GM12878 (cell line): Measurements from ENCODE around the gene S100A12. TPM values are rescaled to one million over a fixed set of nuclear protein-coding genes. Genes with fewer than 3 reads are reported as not detected.
A peak's percentile ranks its signal among the peaks of the same experiment; 100 is the strongest.

ENCODE experiments used
- BACH1 ChIP-seq: fragments of 450-650 bp; IDR thresholded peaks from 2 replicates; pipeline ENCODE4 v1.6.1; 2017; ENCODE audit warnings: mild to moderate bottlenecking, borderline replicate concordance
- BMI1 ChIP-seq: fragments of 450-650 bp; IDR thresholded peaks from 2 replicates; pipeline ENCODE4 v1.6.1; 2016; ENCODE audit warnings: mild to moderate bottlenecking, moderate library complexity, borderline replicate concordance
- CBFB ChIP-seq: IDR thresholded peaks from 2 replicates; pipeline ENCODE4 v1.6.1; 2016; ENCODE audit warnings: antibody characterized with exemption, low read depth
- CEBPB ChIP-seq, 2 experiments: fragments of 150-350 bp in 1 of 2; IDR thresholded peaks; 2 replicates each; pipeline ENCODE4 v1.6.1; 2012 to 2014; ENCODE audit warnings: low read depth in 2 of 2, low read length in 2 of 2, borderline replicate concordance in 1 of 2, inconsistent platforms in 1 of 2
- CREB1 ChIP-seq: IDR thresholded peaks from 2 replicates; pipeline ENCODE4 v1.6.1; 2012; ENCODE audit warnings: low read depth, mild to moderate bottlenecking, inconsistent platforms
- HDAC6 ChIP-seq: fragments of 200-600 bp; sonication (generic); IDR thresholded peaks from one replicate; pipeline ENCODE4 v1.8.0; 2017; ENCODE audit warnings: antibody characterized with exemption; ENCODE audit not compliant: unreplicated experiment
- KAT2A ChIP-seq: conservative IDR thresholded peaks from 2 replicates; pipeline ENCODE4 v1.6.1; 2011; ENCODE audit warnings: low read depth, low read length; ENCODE audit not compliant: control insufficient read depth
- MTA3 ChIP-seq: IDR thresholded peaks from 2 replicates; pipeline ENCODE4 v1.6.1; 2012; ENCODE audit warnings: low read length, inconsistent platforms, borderline replicate concordance
- MYB ChIP-seq: fragments of 150-350 bp; IDR thresholded peaks from 2 replicates; pipeline ENCODE4 v1.6.1; 2014; ENCODE audit warnings: mild to moderate bottlenecking, low read depth, low read length, borderline replicate concordance
- NBN ChIP-seq: fragments of 450-650 bp; IDR thresholded peaks from 2 replicates; pipeline ENCODE4 v1.6.1; 2016
- NFIC ChIP-seq: IDR thresholded peaks from 2 replicates; pipeline ENCODE4 v1.6.1; 2012; ENCODE audit warnings: low read depth, mild to moderate bottlenecking, inconsistent platforms, low read length, moderate library complexity
- NR2C1 ChIP-seq: fragments of 450-650 bp; IDR thresholded peaks from 2 replicates; pipeline ENCODE4 v1.6.1; 2017; ENCODE audit warnings: antibody characterized with exemption, mild to moderate bottlenecking, moderate library complexity
- POLR2AphosphoS5 ChIP-seq: IDR thresholded peaks from 2 replicates; pipeline ENCODE4 v1.6.1; 2011; ENCODE audit warnings: mild to moderate bottlenecking, low read length, inconsistent platforms
- SPI1 ChIP-seq: IDR thresholded peaks from 2 replicates; pipeline ENCODE4 v1.6.1; 2011; ENCODE audit warnings: low read depth, mild to moderate bottlenecking, low read length, moderate library complexity, borderline replicate concordance; ENCODE audit not compliant: insufficient read depth
- STAT1 ChIP-seq: fragments of 450-650 bp; conservative IDR thresholded peaks from 2 replicates; pipeline ENCODE4 v1.6.1; 2014; ENCODE audit warnings: antibody characterized with exemption, mild to moderate bottlenecking
- SUZ12 ChIP-seq: fragments of 200-600 bp; sonication (generic); IDR thresholded peaks from one replicate; pipeline ENCODE4 v1.6.1; 2018; ENCODE audit warnings: antibody characterized with exemption, mild to moderate bottlenecking; ENCODE audit not compliant: unreplicated experiment
- ZNF274 ChIP-seq: IDR thresholded peaks from one replicate; pipeline ENCODE4 v1.8.0; 2011; ENCODE audit not compliant: insufficient read length, insufficient read depth
- ZNF384 ChIP-seq: IDR thresholded peaks from 2 replicates; pipeline ENCODE4 v1.6.1; 2012; ENCODE audit warnings: low read depth, mild to moderate bottlenecking, low read length, improper control_type of control experiment, borderline replicate concordance
- ZZZ3 ChIP-seq: IDR thresholded peaks from 2 replicates; pipeline ENCODE4 v1.6.1; 2011; ENCODE audit warnings: low read depth; ENCODE audit not compliant: control insufficient read depth, insufficient read length
- polyA plus RNA-seq, 11 experiments: library from polyadenylated mRNA; depleted of rRNA in 4 of 11; unstranded in 6 of 11; stranded (reverse) in 5 of 11; fragments of >200 nt; fragmentation: Nextera tagmentation in 4 of 11; fragmentation: Illumina TruSeq in 1 of 11; extraction: Ambion mirVana in 4 of 11; extraction: Trizol in 1 of 11; gene quantifications; 1 replicate in 1 of 11; 2 replicates in 10 of 11; pipeline versions ENCODE4 v1.2.1 to v1.2.3, GENCODE V29; 2011 to 2016; ENCODE audit warnings: inconsistent platforms in 2 of 11, missing spikeins in 2 of 11, low read depth in 1 of 11
- total RNA-seq, 4 experiments: library from RNA; depleted of rRNA in 3 of 4; stranded (reverse); fragments of >200 nt in 3 of 4; fragmentation: Illumina TruSeq in 1 of 4; extraction: Trizol in 1 of 4; gene quantifications; 2 replicates each; pipeline versions ENCODE4 v1.2.1 to v1.2.3, GENCODE V29; 2013 to 2021
- TF ChIP-seq, protein P1 (sequence below): fragments of 450-650 bp; IDR thresholded peaks from 2 replicates; pipeline ENCODE4 v1.6.1; 2016; ENCODE audit warnings: mild to moderate bottlenecking, moderate library complexity, borderline replicate concordance
- TF ChIP-seq, protein P2 (sequence below): fragments of 450-650 bp; IDR thresholded peaks from 2 replicates; pipeline ENCODE4 v1.6.1; 2017; ENCODE audit warnings: mild to moderate bottlenecking, moderate library complexity

S100A12 gene
- total and polyA plus RNA-seq, 10 of the 15 experiments (the other 5 are each of a cell fraction or from before 2014, with no cell fraction given): not detected

DNA sequence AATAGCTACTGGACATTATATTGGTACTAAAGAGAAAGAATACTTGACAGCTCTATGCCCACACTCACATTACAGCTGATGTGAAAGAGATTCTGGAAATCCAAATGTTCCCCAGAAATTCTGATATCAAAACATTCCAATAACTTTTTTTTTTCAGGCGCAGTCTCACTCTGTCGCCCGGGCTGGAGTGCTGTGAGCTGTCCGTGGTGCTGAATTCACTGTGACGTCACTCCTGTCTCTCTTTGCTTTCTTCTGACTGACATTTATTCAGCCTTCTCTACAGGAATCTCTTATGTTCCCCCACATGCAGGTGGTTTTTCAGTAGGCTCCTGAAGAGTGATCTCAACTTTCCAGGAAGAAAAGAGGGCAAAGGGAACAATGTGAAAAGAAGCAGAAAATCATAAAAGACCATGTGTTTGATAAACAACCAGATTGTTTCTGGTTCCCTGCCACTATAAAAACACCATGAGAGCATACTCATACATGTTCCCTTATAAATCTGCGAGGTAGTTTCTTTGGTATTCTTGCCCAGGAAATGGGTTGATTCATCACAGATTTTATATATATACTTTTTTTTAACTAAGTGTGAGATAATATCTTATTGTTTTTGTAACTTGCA lies 47.1 kb upstream of the S100A12 start (continued):
- TF ChIP-seq, protein P1, sequence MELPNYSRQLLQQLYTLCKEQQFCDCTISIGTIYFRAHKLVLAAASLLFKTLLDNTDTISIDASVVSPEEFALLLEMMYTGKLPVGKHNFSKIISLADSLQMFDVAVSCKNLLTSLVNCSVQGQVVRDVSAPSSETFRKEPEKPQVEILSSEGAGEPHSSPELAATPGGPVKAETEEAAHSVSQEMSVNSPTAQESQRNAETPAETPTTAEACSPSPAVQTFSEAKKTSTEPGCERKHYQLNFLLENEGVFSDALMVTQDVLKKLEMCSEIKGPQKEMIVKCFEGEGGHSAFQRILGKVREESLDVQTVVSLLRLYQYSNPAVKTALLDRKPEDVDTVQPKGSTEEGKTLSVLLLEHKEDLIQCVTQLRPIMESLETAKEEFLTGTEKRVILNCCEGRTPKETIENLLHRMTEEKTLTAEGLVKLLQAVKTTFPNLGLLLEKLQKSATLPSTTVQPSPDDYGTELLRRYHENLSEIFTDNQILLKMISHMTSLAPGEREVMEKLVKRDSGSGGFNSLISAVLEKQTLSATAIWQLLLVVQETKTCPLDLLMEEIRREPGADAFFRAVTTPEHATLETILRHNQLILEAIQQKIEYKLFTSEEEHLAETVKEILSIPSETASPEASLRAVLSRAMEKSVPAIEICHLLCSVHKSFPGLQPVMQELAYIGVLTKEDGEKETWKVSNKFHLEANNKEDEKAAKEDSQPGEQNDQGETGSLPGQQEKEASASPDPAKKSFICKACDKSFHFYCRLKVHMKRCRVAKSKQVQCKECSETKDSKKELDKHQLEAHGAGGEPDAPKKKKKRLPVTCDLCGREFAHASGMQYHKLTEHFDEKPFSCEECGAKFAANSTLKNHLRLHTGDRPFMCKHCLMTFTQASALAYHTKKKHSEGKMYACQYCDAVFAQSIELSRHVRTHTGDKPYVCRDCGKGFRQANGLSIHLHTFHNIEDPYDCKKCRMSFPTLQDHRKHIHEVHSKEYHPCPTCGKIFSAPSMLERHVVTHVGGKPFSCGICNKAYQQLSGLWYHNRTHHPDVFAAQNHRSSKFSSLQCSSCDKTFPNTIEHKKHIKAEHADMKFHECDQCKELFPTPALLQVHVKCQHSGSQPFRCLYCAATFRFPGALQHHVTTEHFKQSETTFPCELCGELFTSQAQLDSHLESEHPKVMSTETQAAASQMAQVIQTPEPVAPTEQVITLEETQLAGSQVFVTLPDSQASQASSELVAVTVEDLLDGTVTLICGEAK: no peak
- TF ChIP-seq BACH1 (no peak), ZZZ3 (no peak), SUZ12 (no peak), KAT2A (no peak), BMI1 (no peak), POLR2AphosphoS5 (no peak), MYB (no peak), MTA3 (no peak), HDAC6 (no peak), CEBPB (IDR thresholded peaks at IDR 0.05; ENCODE audit: borderline replicate concordance in 1 of 2, low read depth in 2 of 2, low read length in 2 of 2) (no peak), CREB1 (peak; percentile 86), NFIC (no peak), ZNF384 (peak; percentile 69), NBN (peak; percentile 82), SPI1 (no peak), STAT1 (0 out of 2 replicates have a peak, but pooled peaks have one; percentile 36), NR2C1 (no peak), ZNF274 (no peak), CBFB (no peak)
- TF ChIP-seq, protein P2, sequence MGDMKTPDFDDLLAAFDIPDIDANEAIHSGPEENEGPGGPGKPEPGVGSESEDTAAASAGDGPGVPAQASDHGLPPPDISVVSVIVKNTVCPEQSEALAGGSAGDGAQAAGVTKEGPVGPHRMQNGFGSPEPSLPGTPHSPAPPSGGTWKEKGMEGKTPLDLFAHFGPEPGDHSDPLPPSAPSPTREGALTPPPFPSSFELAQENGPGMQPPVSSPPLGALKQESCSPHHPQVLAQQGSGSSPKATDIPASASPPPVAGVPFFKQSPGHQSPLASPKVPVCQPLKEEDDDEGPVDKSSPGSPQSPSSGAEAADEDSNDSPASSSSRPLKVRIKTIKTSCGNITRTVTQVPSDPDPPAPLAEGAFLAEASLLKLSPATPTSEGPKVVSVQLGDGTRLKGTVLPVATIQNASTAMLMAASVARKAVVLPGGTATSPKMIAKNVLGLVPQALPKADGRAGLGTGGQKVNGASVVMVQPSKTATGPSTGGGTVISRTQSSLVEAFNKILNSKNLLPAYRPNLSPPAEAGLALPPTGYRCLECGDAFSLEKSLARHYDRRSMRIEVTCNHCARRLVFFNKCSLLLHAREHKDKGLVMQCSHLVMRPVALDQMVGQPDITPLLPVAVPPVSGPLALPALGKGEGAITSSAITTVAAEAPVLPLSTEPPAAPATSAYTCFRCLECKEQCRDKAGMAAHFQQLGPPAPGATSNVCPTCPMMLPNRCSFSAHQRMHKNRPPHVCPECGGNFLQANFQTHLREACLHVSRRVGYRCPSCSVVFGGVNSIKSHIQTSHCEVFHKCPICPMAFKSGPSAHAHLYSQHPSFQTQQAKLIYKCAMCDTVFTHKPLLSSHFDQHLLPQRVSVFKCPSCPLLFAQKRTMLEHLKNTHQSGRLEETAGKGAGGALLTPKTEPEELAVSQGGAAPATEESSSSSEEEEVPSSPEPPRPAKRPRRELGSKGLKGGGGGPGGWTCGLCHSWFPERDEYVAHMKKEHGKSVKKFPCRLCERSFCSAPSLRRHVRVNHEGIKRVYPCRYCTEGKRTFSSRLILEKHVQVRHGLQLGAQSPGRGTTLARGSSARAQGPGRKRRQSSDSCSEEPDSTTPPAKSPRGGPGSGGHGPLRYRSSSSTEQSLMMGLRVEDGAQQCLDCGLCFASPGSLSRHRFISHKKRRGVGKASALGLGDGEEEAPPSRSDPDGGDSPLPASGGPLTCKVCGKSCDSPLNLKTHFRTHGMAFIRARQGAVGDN: no peak
